Suprapubic skin (tissue), 4 donors: ENCODE results near the gene PPM1H. TPM values are rescaled to one million over a fixed set of nuclear protein-coding genes. Genes with fewer than 3 reads are reported as not detected.

ENCODE experiments used
- DNase-seq, 2 donors: peaks; one replicate each; pipeline ENCODE4 v3.0.0-alpha.2; 2019; ENCODE audit warnings: low spot score in 2 of 2
- H3K27ac ChIP-seq: fragments of 200-600 bp; sonication (generic); one replicate; pipeline ENCODE4 v1.5.1; 2019
- H3K27me3 ChIP-seq: fragments of 200-600 bp; sonication (generic); one replicate; pipeline ENCODE4 v1.5.1; 2019
- H3K36me3 ChIP-seq: fragments of 200-600 bp; sonication (generic); one replicate; pipeline ENCODE4 v1.5.1; 2019
- H3K4me1 ChIP-seq: fragments of 200-600 bp; sonication (generic); one replicate; pipeline ENCODE4 v1.5.1; 2019
- H3K4me3 ChIP-seq: fragments of 200-600 bp; sonication (generic); one replicate; pipeline ENCODE4 v1.5.1; 2019; ENCODE audit warnings: mild to moderate bottlenecking
- H3K9me3 ChIP-seq: fragments of 200-600 bp; sonication (generic); one replicate; pipeline ENCODE4 v1.5.1; 2019
- EP300 ChIP-seq: sonication (generic); formaldehyde crosslinking; IDR thresholded peaks from one replicate; pipeline ENCODE4 v1.6.1; 2017; ENCODE audit warnings: antibody characterized with exemption
- POLR2A ChIP-seq, 2 donors: fragments of 450-650 bp; IDR thresholded peaks; one replicate each; pipeline ENCODE4 v1.6.1; 2017; ENCODE audit warnings: antibody characterized with exemption in 2 of 2, mild to moderate bottlenecking in 2 of 2, moderate library complexity in 2 of 2
- POLR2AphosphoS5 ChIP-seq, 3 donors: sonication (generic); formaldehyde crosslinking; IDR thresholded peaks; one replicate each; pipeline ENCODE4 v1.6.1; 2017; ENCODE audit warnings: antibody characterized with exemption in 3 of 3
- WGBS: methylation state at CpG from one replicate; pipeline ENCODE4 v1.1.5; 2018; 5-methylcytosine and 5-hydroxymethylcytosine counted together
- total RNA-seq, 4 donors: library from RNA; depleted of rRNA; stranded (reverse); fragments of >200 nt; gene quantifications; one replicate each; pipeline ENCODE4 v1.1.0, GENCODE V29; 2016
- TF ChIP-seq, protein P1 (sequence below), 2 donors: fragments of 200-600 bp in 1 of 2; fragments of 450-650 bp in 1 of 2; sonication (generic) in 1 of 2; IDR thresholded peaks; one replicate each; pipeline ENCODE4 v1.5.1; 2016 to 2019; ENCODE audit warnings: antibody characterized with exemption in 2 of 2, mild to moderate bottlenecking in 1 of 2, moderate library complexity in 1 of 2

Gene PPM1H
- total RNA-seq, 4 donors from 2014 or later, result 2.3 to 8.1 (median 4.9) TPM

DNA sequence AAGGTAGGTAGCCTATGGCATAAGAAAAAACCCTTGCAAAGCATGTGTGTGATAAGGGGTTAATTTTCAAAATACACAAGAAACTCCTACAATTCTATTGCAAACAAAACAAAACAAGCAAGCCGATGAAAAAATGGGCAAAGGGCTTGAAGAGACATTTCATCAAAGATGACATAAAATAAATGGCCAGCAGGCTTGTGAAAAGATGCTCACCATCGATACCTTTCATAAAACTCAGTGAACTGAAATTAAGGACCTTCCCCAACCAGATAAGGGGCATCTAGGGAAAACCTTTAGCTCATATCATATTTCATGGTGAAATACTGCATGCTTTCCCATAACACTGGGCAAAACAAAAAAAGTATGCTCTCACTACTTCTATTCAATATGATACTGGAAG, 131.2 kb downstream of the PPM1H start:
- H3K4me1 ChIP-seq, result no peaks in the 10 kb centered on the region
- H3K4me3 ChIP-seq, result no peak overlapping the region
- TF ChIP-seq POLR2AphosphoS5 (IDR thresholded peaks at IDR 0.05) (no peak), EP300 (no peak), POLR2A (IDR thresholded peaks at IDR 0.05) (no peak)
- TF ChIP-seq, protein P1, sequence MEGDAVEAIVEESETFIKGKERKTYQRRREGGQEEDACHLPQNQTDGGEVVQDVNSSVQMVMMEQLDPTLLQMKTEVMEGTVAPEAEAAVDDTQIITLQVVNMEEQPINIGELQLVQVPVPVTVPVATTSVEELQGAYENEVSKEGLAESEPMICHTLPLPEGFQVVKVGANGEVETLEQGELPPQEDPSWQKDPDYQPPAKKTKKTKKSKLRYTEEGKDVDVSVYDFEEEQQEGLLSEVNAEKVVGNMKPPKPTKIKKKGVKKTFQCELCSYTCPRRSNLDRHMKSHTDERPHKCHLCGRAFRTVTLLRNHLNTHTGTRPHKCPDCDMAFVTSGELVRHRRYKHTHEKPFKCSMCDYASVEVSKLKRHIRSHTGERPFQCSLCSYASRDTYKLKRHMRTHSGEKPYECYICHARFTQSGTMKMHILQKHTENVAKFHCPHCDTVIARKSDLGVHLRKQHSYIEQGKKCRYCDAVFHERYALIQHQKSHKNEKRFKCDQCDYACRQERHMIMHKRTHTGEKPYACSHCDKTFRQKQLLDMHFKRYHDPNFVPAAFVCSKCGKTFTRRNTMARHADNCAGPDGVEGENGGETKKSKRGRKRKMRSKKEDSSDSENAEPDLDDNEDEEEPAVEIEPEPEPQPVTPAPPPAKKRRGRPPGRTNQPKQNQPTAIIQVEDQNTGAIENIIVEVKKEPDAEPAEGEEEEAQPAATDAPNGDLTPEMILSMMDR (IDR thresholded peaks at IDR 0.05), result no peak
- H3K36me3 ChIP-seq, result no peaks in the 10 kb centered on the region
- DNase-seq, result no peak
- no peak overlapping the region for H3K27ac ChIP-seq
- H3K9me3 ChIP-seq, result no peaks in the 10 kb centered on the region
- WGBS, result 84% methylated on average over 2 of the region's 2 CpGs
- no peaks in the 10 kb centered on the region for H3K27me3 ChIP-seq

DNA sequence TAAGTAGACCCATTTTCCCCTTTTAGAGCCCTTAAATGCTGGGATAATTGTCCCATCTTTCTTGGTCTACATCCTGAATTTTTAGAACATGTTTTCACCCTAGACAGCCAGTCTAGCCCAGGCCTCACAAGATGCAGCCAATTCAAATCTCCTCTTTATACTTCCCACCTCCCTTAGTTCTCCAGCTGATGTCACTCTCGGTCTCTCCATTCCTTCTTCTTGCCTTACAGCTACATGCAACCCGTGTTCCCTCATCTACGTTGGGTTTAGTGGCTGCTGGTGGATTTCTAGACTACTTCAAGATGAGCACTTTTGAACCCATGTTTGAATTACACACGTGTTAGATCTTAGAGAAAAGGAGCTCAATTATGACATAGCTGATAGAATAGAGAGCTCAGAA, 132.0 kb downstream of the PPM1H start:
- Histone ChIP-seq H3K4me3 (no peak overlapping the region), H3K27me3 (no peaks in the 10 kb centered on the region), H3K36me3 (no peaks in the 10 kb centered on the region), H3K27ac (no peak overlapping the region), H3K9me3 (no peaks in the 10 kb centered on the region), H3K4me1 (no peaks in the 10 kb centered on the region)
- no peak for DNase-seq
- 79% methylated on average over 4 of the region's 4 CpGs for WGBS
- TF ChIP-seq POLR2A (IDR thresholded peaks at IDR 0.05) (no peak), EP300 (no peak), POLR2AphosphoS5 (IDR thresholded peaks at IDR 0.05) (no peak)
- TF ChIP-seq, protein P1 (IDR thresholded peaks at IDR 0.05), result no peak

DNA sequence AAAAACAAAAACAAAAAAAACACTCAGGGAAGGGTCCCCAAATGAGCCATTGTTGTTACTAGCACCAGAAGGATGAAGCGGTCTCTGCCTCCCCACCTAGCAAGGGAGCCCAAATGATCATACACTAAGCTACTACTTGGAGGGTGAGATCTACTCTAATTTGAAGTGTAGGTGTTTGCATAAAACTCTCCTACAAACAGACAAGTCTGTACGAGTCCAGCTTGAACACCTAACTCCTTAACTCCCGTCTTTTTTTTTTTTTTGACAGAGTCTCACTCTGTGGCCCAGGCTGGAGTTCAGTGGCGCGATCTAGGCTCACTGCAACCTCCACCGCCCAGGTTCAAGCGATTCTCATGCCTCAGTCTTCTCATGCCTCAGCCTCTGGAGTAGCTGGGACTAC, 132.6 kb downstream of the PPM1H start:
- Histone ChIP-seq H3K4me1 (no peaks in the 10 kb centered on the region), H3K4me3 (no peak overlapping the region), H3K27me3 (no peaks in the 10 kb centered on the region), H3K27ac (no peak overlapping the region), H3K36me3 (no peaks in the 10 kb centered on the region), H3K9me3 (no peaks in the 10 kb centered on the region)
- TF ChIP-seq, protein P1 (IDR thresholded peaks at IDR 0.05), result no peak
- TF ChIP-seq POLR2A (IDR thresholded peaks at IDR 0.05), result no peak
- TF ChIP-seq EP300, result no peak
- no peak for TF ChIP-seq POLR2AphosphoS5 (IDR thresholded peaks at IDR 0.05)
- WGBS, result 87% methylated on average over 7 of the region's 7 CpGs
- no peak for DNase-seq

DNA sequence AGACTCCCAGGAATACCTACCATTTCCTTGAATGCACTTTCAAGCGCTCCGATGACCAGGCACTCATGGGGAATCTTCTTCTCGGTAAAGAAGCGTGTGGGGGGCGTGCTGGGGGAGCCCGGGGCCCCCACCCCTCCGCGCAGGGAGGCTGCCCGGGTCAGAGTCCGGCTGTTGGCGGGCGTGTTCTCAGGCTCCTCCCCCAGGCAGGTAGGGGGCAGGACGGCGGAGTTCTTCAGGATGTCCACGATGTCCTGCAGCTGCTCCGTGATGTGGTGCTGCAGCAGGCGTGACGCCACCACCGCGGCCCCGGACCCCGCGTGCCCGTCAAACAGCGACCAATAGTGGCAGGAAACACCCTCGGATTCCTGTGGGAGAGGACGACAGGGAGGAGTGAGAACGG, 133.2 kb downstream of the PPM1H start:
- H3K4me1 ChIP-seq, result no peaks in the 10 kb centered on the region
- no peaks in the 10 kb centered on the region for H3K36me3 ChIP-seq
- no peaks in the 10 kb centered on the region for H3K27me3 ChIP-seq
- no peak for DNase-seq
- TF ChIP-seq, protein P1 (IDR thresholded peaks at IDR 0.05), result no peak
- TF ChIP-seq POLR2AphosphoS5 (IDR thresholded peaks at IDR 0.05), result no peak
- no peak for TF ChIP-seq POLR2A (IDR thresholded peaks at IDR 0.05)
- no peak for TF ChIP-seq EP300
- no peaks in the 10 kb centered on the region for H3K9me3 ChIP-seq
- WGBS, result 93% methylated on average over 24 of the region's 28 CpGs
- H3K27ac ChIP-seq, result no peak overlapping the region
- no peak overlapping the region for H3K4me3 ChIP-seq

DNA sequence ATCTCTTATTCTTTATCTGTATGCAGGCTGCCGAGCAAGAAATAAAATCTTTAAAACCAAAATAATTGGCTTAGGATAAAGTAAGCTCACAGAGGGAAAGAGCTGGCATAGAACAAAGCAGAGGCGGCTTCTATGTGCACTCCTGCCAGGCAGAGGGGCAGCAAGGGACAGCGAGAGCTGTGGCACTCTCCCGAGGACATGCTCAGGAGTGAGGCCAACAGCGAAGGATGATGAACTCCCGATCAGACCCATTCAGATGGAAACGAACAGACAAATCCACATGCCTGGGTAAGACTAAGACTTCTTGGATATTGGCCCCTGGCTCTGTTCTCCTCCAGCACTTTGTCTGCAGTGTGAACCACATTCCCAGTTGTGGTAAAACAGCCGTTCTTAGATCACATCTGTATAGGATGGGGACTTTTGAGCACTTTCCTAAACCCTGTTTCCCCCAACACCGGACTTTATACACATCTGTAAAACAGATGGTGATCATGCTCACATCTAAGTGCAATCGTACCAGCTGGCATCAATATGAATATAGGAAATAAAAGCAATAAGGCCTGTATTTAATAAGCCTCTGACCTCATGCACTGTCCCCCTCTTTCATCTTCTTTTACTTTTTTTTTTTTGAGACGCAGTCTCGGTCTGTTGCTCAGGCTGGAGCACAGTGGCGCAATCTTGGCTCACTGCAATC, 134.1 kb downstream of the PPM1H start:
- H3K27ac ChIP-seq, result no peak overlapping the region
- H3K27me3 ChIP-seq, result no peaks in the 10 kb centered on the region
- no peak overlapping the region for H3K4me3 ChIP-seq
- no peak for DNase-seq
- H3K9me3 ChIP-seq, result no peaks in the 10 kb centered on the region
- 70% methylated on average over 13 of the region's 13 CpGs for WGBS
- no peaks in the 10 kb centered on the region for H3K4me1 ChIP-seq
- TF ChIP-seq POLR2A (IDR thresholded peaks at IDR 0.05) (no peak), POLR2AphosphoS5 (IDR thresholded peaks at IDR 0.05) (no peak), EP300 (no peak)
- TF ChIP-seq, protein P1 (IDR thresholded peaks at IDR 0.05), result no peak
- no peaks in the 10 kb centered on the region for H3K36me3 ChIP-seq
